Measurements from ENCODE around the gene CRAMP1.

DNA sequence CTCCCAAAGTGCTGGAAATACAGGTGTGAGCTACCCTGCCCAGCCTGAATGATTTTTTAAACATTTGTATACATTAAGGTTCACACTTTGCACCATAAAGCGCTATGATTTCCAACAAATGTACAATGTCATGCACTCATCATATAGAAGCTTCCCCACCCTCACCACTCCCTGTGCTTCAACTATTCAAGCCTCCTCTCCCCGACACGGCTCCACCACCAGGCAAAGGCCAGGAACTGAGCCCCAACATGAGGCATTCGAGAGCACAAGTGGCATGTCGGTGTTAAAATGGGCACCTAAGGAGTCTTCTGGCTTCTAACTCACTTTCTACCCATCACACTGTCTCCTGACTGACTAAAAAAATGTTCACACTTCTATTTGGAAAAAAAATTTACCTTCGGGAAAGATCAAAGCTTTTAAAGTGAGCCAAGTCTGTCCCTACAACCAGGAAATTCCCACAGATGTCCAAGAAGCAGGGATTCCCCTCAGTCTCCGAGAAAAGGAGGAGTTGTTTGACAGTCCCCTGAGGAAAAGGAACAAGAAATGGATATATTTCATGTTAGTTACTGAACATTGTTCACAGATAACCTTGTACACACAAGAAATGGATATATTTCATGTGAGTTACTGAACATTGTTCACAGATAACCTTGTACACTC is 41.0 kb upstream of the CRAMP1 start:
- TF ChIP-seq, protein P1, sequence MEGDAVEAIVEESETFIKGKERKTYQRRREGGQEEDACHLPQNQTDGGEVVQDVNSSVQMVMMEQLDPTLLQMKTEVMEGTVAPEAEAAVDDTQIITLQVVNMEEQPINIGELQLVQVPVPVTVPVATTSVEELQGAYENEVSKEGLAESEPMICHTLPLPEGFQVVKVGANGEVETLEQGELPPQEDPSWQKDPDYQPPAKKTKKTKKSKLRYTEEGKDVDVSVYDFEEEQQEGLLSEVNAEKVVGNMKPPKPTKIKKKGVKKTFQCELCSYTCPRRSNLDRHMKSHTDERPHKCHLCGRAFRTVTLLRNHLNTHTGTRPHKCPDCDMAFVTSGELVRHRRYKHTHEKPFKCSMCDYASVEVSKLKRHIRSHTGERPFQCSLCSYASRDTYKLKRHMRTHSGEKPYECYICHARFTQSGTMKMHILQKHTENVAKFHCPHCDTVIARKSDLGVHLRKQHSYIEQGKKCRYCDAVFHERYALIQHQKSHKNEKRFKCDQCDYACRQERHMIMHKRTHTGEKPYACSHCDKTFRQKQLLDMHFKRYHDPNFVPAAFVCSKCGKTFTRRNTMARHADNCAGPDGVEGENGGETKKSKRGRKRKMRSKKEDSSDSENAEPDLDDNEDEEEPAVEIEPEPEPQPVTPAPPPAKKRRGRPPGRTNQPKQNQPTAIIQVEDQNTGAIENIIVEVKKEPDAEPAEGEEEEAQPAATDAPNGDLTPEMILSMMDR (IDR thresholded peaks at IDR 0.05): no peak
- TF ChIP-seq SIN3A (IDR thresholded peaks at IDR 0.05; ENCODE audit: borderline replicate concordance, insufficient read depth, low read depth, low read length): no peak
- TF ChIP-seq POLR2AphosphoS5 (IDR thresholded peaks at IDR 0.05; ENCODE audit: low read depth, low read length): no peak
- no peak for TF ChIP-seq REST (IDR thresholded peaks at IDR 0.05; ENCODE audit: insufficient read depth in 1 of 2, low read depth in 2 of 2, low read length in 1 of 2)
